ENCODE data around the gene PHC2. TPM values are rescaled to one million over a fixed set of nuclear protein-coding genes. Genes with fewer than 3 reads are reported as not detected.

PHC2 gene
- polyA plus RNA-seq, 1 donor from 2014 or later, result 171 TPM

GRCh38 chr1:33286451-33287185 is 144.3 kb downstream of the PHC2 start:
- no peaks in the 10 kb centered on the region for H3K9me3 ChIP-seq (ENCODE audit: low read length)
- no peak overlapping the region for H3K4me2 ChIP-seq (ENCODE audit: low read length)
- H3K9ac ChIP-seq (ENCODE audit: low read length), result no peak overlapping the region
- TF ChIP-seq RAD21 (conservative IDR thresholded peaks at IDR 0.05) (no peak), SMC3 (conservative IDR thresholded peaks at IDR 0.05; ENCODE audit: poor library complexity) (no peak), TAF1 (IDR thresholded peaks at IDR 0.05; ENCODE audit: low read depth) (no peak), EZH2 (IDR thresholded peaks at IDR 0.05; ENCODE audit: borderline replicate concordance, insufficient read depth, low read length, poor library complexity, severe bottlenecking) (no peak), POLR2AphosphoS5 (IDR thresholded peaks at IDR 0.05) (no peak), MXI1 (conservative IDR thresholded peaks at IDR 0.05; ENCODE audit: poor library complexity, severe bottlenecking) (no peak), EP300 (conservative IDR thresholded peaks at IDR 0.05; ENCODE audit: poor library complexity, severe bottlenecking) (no peak), REST (IDR thresholded peaks at IDR 0.05; ENCODE audit: borderline replicate concordance) (no peak), CTCF (IDR thresholded peaks at IDR 0.05; ENCODE audit: poor library complexity, severe bottlenecking) (no peak)
- H3K9me2 ChIP-seq (ENCODE audit: insufficient read depth, low read length), result no peaks in the 10 kb centered on the region
- H3K79me2 ChIP-seq (replicated peaks; ENCODE audit: insufficient read depth, low read length), result no peaks in the 10 kb centered on the region
- no peak overlapping the region for H3K4me3 ChIP-seq (ENCODE audit: low read length)
- H3K36me3 ChIP-seq (ENCODE audit: insufficient read depth, low read length), result peaks cover 3% of the 10 kb centered on the region
- H4K20me1 ChIP-seq (ENCODE audit: insufficient read depth), result no peaks in the 10 kb centered on the region
- H2AFZ ChIP-seq (ENCODE audit: low read depth, low read length), result no peak overlapping the region
- H3K27ac ChIP-seq (ENCODE audit: low read length), result no peak overlapping the region
- H3F3A ChIP-seq (ENCODE audit: insufficient read depth, low read length, poor library complexity, severe bottlenecking), result no peaks in the 10 kb centered on the region
- H3K27me3 ChIP-seq (ENCODE audit: insufficient read depth, low read depth, low read length), result no peaks in the 10 kb centered on the region

- no peaks in the 10 kb centered on the region for H3K27me3 ChIP-seq (ENCODE audit: insufficient read depth, low read depth, low read length)
- H3K9me3 ChIP-seq (ENCODE audit: low read length), result no peaks in the 10 kb centered on the region
- H3K9ac ChIP-seq (ENCODE audit: low read length), result no peak overlapping the region
- TF ChIP-seq REST (IDR thresholded peaks at IDR 0.05; ENCODE audit: borderline replicate concordance), result no peak
- TF ChIP-seq POLR2AphosphoS5 (IDR thresholded peaks at IDR 0.05), result no peak
- TF ChIP-seq RAD21 (conservative IDR thresholded peaks at IDR 0.05), result no peak
- no peak for TF ChIP-seq CTCF (IDR thresholded peaks at IDR 0.05; ENCODE audit: poor library complexity, severe bottlenecking)
- TF ChIP-seq SMC3 (conservative IDR thresholded peaks at IDR 0.05; ENCODE audit: poor library complexity), result no peak
- no peak for TF ChIP-seq EP300 (conservative IDR thresholded peaks at IDR 0.05; ENCODE audit: poor library complexity, severe bottlenecking)
- no peak for TF ChIP-seq EZH2 (IDR thresholded peaks at IDR 0.05; ENCODE audit: borderline replicate concordance, insufficient read depth, low read length, poor library complexity, severe bottlenecking)
- no peak for TF ChIP-seq TAF1 (IDR thresholded peaks at IDR 0.05; ENCODE audit: low read depth)
- TF ChIP-seq MXI1 (conservative IDR thresholded peaks at IDR 0.05; ENCODE audit: poor library complexity, severe bottlenecking), result no peak
- H4K20me1 ChIP-seq (ENCODE audit: insufficient read depth), result no peaks in the 10 kb centered on the region
- H3K36me3 ChIP-seq (ENCODE audit: insufficient read depth, low read length), result peaks cover 5% of the 10 kb centered on the region
- H3K9me2 ChIP-seq (ENCODE audit: insufficient read depth, low read length), result no peaks in the 10 kb centered on the region
- no peaks in the 10 kb centered on the region for H3K79me2 ChIP-seq (replicated peaks; ENCODE audit: insufficient read depth, low read length)
- no peaks in the 10 kb centered on the region for H3F3A ChIP-seq (ENCODE audit: insufficient read depth, low read length, poor library complexity, severe bottlenecking)
- no peak overlapping the region for H3K4me2 ChIP-seq (ENCODE audit: low read length)
- H3K27ac ChIP-seq (ENCODE audit: low read length), result no peak overlapping the region
- H3K4me3 ChIP-seq (ENCODE audit: low read length), result no peak overlapping the region
- no peak overlapping the region for H2AFZ ChIP-seq (ENCODE audit: low read depth, low read length)
These were observed 146.8 kb downstream of the PHC2 start for GRCh38 chr1:33284049-33284448.

All from neural cell (in vitro differentiated cells).